Mesothelial cell of epicardium (in vitro differentiated cells): ENCODE data around the gene CRTC3. TPM values are rescaled to one million over a fixed set of nuclear protein-coding genes. Genes with fewer than 3 reads are reported as not detected.
A peak's percentile ranks its signal among the peaks of the same experiment; 100 is the strongest.

Experiments
- DNase-seq, 2 experiments: peaks; one replicate each; pipeline ENCODE4 v3.0.0; 2021; ENCODE audit warnings: low spot score in 2 of 2; ENCODE audit not compliant: unreplicated experiment in 2 of 2
- H3K27ac Mint-ChIP-seq: 2 replicates; pipeline ENCODE4 v1.8.0; 2021; ENCODE audit warnings: mixed read lengths
- H3K27me3 Mint-ChIP-seq: 2 replicates; pipeline ENCODE4 v1.8.0; 2021; ENCODE audit warnings: low read depth, mixed read lengths
- H3K36me3 Mint-ChIP-seq: 2 replicates; pipeline ENCODE4 v1.8.0; 2021; ENCODE audit warnings: mixed read lengths
- H3K4me1 Mint-ChIP-seq: 2 replicates; pipeline ENCODE4 v1.8.0; 2021; ENCODE audit warnings: mixed read lengths
- H3K4me3 Mint-ChIP-seq: 2 replicates; pipeline ENCODE4 v1.8.0; 2021; ENCODE audit warnings: mild to moderate bottlenecking, moderate library complexity, mixed read lengths
- H3K9me3 Mint-ChIP-seq: 2 replicates; pipeline ENCODE4 v1.8.0; 2021; ENCODE audit warnings: mixed read lengths
- total RNA-seq: library from RNA; stranded (reverse); gene quantifications from 3 replicates; pipeline ENCODE4 v1.2.1, GENCODE V29; 2021
- TF ChIP-seq, protein P1 (sequence below): fragments of 200-600 bp; sonication (generic); IDR thresholded peaks from one replicate; pipeline ENCODE4 v1.5.0; 2021; ENCODE audit warnings: antibody characterized with exemption; ENCODE audit not compliant: unreplicated experiment

The CRTC3 gene
- total RNA-seq, 1 donor from 2014 or later, result 56.6 TPM

DNA sequence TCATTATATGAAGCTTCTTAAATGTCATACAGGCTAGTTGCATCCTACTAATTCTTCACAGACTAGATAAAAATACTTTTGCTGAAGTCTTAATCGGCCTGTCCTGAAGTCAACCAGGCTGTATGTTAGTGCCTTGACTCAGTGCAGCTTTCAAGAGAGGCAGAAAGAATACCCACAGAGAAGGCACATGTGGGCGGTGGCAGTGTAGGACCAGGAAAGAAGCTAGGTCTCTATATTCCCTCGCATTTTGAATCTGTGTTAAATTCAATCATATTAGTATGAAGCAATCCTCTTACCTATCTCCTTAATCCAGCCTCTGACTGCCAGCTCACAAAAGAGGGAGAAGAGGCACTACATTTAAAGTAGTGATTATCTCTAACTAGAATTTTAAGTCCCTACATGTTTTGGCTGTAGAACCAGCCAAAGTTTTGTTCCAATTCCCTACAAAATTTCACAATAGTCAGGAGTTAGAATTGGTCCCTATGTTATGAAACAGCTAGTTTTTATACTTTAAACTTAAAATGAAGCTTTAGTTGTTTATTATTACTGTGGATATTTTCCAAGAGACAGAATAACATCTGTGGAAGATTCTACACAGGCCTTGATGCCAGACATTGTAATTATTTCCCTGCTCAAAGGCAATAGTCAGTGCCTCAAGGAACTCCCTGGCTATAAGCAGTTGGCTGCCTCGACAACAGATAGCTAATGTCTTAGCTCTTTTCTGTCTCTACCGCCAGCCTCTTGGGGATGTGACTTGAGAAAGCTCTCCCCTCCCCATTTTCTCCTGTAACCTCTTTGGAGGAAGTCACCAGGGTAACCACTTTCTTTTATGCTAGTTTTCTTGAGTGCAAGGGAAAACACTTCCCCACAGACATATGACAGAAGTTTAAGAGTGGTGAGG is 31.9 kb downstream of the CRTC3 start:
- TF ChIP-seq, protein P1, sequence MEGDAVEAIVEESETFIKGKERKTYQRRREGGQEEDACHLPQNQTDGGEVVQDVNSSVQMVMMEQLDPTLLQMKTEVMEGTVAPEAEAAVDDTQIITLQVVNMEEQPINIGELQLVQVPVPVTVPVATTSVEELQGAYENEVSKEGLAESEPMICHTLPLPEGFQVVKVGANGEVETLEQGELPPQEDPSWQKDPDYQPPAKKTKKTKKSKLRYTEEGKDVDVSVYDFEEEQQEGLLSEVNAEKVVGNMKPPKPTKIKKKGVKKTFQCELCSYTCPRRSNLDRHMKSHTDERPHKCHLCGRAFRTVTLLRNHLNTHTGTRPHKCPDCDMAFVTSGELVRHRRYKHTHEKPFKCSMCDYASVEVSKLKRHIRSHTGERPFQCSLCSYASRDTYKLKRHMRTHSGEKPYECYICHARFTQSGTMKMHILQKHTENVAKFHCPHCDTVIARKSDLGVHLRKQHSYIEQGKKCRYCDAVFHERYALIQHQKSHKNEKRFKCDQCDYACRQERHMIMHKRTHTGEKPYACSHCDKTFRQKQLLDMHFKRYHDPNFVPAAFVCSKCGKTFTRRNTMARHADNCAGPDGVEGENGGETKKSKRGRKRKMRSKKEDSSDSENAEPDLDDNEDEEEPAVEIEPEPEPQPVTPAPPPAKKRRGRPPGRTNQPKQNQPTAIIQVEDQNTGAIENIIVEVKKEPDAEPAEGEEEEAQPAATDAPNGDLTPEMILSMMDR, result no peak
- no peak for DNase-seq
- Mint-ChIP-seq H3K4me1 (peaks cover 50% of the 10 kb centered on the region), H3K9me3 (peaks cover 8% of the 10 kb centered on the region), H3K4me3 (no peak overlapping the region), H3K27me3 (no peaks in the 10 kb centered on the region), H3K36me3 (peaks cover 17% of the 10 kb centered on the region), H3K27ac (peak overlapping the region; percentile 95)

DNA sequence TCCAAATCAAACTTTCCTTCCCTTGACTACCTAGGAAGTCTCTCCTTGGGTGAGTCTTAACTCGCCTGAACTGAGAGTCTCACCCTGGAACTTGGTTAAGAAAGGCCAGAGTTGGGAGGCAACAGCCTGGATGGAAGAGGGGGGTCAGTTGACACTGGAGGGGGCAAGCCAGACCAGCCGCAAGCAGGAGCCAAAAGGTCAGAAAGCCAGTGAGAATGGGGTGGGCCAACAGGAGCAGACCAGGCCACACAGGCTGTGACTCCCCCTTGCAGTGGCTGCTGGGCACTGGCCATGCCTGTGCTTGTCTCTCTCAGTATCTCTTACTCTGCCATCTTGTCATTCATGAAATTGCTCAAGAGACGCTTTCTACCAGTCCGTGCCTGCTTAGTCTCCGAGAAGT is 32.9 kb downstream of the CRTC3 start:
- Mint-ChIP-seq H3K9me3 (peaks cover 9% of the 10 kb centered on the region), H3K27me3 (no peaks in the 10 kb centered on the region), H3K4me3 (no peak overlapping the region), H3K4me1 (peaks cover 42% of the 10 kb centered on the region), H3K36me3 (peaks cover 23% of the 10 kb centered on the region), H3K27ac (peak overlapping the region; percentile 89)
- TF ChIP-seq, protein P1, result no peak
- no peak for DNase-seq

DNA sequence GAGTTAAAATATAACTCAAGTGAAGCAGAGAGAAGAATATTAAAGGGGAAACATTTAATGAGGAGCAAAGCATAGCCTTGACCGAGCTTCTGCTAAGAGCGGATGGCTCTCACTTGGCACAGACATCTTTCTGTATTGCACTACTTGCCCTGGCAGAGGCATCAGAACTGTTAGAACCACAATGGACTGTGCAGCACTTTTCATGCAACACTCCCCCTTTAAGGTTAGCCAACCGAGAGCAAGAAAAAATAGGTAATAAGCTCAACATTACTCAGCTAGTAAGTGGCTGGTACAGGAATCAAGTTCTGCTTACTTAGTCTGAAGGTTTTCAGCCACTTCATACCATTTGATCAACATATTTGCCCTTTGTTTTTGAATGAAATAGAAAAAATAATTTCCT is 33.7 kb downstream of the CRTC3 start:
- Mint-ChIP-seq H3K27ac (peak overlapping the region; percentile 50), H3K4me1 (peaks cover 34% of the 10 kb centered on the region), H3K36me3 (peaks cover 28% of the 10 kb centered on the region), H3K9me3 (peaks cover 13% of the 10 kb centered on the region), H3K27me3 (no peaks in the 10 kb centered on the region), H3K4me3 (no peak overlapping the region)
- TF ChIP-seq, protein P1, result no peak
- no peak for DNase-seq

DNA sequence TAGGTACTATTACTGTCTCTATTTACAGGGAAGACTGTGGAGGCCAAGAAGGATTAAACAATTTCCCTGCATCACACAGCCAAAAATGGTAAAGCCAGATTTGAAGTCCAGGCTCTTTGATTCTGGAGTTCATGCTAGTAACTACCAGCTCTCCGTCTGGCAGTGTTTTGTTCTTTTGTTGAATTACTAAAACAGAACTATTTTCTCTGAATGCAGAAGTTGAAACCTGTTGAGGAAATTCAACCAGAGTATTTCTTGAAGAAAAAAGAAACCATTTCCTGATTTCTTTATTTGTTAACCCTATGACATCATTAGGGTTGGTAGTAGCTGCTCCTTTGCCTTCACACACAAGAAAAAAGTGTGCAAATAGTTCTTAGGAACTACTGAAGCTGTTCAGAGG is 34.3 kb downstream of the CRTC3 start:
- H3K36me3 Mint-ChIP-seq, result peaks cover 29% of the 10 kb centered on the region
- H3K4me3 Mint-ChIP-seq, result no peak overlapping the region
- H3K27me3 Mint-ChIP-seq, result no peaks in the 10 kb centered on the region
- DNase-seq, result no peak
- peaks cover 32% of the 10 kb centered on the region for H3K4me1 Mint-ChIP-seq
- peaks cover 13% of the 10 kb centered on the region for H3K9me3 Mint-ChIP-seq
- TF ChIP-seq, protein P1, result no peak
- H3K27ac Mint-ChIP-seq, result peak overlapping the region; percentile 50

DNA sequence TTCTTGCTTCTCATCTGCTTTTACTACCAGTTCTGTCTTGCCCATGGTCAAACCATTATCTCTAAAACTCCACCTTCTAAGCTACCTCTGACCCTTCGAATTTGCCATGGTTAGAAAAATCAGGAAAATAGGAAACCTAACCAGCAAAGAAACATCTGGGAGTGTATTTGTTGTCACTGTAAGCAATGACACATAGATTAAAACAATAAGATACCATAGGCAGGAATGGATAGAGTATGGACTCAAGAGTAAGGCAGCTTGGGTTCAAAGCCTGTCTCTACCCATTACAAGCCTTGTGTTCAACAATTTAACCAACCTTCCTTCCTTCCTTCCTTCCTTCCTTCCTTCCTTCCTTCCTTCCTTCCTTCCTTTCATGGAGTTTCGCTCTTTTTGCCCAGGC is 34.9 kb downstream of the CRTC3 start:
- Mint-ChIP-seq H3K36me3 (peaks cover 29% of the 10 kb centered on the region), H3K27ac (no peak overlapping the region), H3K9me3 (peaks cover 13% of the 10 kb centered on the region), H3K27me3 (no peaks in the 10 kb centered on the region), H3K4me1 (peaks cover 32% of the 10 kb centered on the region), H3K4me3 (no peak overlapping the region)
- TF ChIP-seq, protein P1, result no peak
- no peak for DNase-seq
